Upper lobe of left lung (tissue), 4 donors: ENCODE measurements around the gene VAMP2.

Source experiments
- POLR2A ChIP-seq, 4 donors: fragments of 450-650 bp; IDR thresholded peaks; one replicate each; pipeline ENCODE4 v1.5.1; 2016 to 2017; ENCODE audit warnings: antibody characterized with exemption in 4 of 4, mild to moderate bottlenecking in 2 of 4
- TF ChIP-seq, protein P1 (sequence below), 6 experiments: fragments of 450-650 bp in 4 of 6; fragments of 200-600 bp in 2 of 6; sonication (generic) in 2 of 6; IDR thresholded peaks; one replicate each; pipeline ENCODE4 v1.5.1; 2016 to 2019; ENCODE audit warnings: antibody characterized with exemption in 6 of 6

DNA sequence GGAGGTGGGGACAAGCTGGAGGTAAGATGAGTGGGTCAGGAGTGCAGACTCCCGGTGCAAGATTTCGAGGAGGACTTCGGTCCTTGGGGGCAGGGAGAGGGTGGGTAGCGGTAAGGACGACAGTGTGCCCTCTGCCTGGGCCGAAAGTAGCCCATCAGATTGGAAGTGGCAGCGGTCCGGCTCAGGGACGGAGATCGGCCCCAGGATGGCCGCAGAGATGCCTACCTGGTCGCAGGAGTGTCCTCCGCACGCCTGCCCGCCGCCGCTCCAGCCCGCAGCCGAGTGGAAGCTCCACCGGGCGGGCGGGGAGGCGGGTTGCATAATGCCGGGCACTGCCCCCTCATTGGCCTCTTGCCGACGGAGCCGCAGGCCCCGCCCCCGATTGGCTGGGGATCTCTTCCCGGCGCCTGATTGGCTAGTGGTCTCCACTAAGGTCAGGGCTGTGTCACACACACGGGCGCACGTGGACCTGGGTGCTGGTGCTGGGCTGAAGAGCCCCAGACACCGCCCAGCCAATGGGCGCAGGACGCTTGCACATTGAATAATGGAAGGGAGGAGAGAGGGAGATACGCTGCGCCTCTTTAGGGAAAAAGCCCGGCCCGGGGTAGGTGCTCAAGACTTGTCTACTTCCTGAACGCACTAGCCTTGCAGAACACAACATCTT, 10.5 kb downstream of the VAMP2 start, which contains the start of gene PER1:
- TF ChIP-seq POLR2A (IDR thresholded peaks at IDR 0.05), result peak; percentile 61 to 99 (median 98)
- TF ChIP-seq, protein P1, sequence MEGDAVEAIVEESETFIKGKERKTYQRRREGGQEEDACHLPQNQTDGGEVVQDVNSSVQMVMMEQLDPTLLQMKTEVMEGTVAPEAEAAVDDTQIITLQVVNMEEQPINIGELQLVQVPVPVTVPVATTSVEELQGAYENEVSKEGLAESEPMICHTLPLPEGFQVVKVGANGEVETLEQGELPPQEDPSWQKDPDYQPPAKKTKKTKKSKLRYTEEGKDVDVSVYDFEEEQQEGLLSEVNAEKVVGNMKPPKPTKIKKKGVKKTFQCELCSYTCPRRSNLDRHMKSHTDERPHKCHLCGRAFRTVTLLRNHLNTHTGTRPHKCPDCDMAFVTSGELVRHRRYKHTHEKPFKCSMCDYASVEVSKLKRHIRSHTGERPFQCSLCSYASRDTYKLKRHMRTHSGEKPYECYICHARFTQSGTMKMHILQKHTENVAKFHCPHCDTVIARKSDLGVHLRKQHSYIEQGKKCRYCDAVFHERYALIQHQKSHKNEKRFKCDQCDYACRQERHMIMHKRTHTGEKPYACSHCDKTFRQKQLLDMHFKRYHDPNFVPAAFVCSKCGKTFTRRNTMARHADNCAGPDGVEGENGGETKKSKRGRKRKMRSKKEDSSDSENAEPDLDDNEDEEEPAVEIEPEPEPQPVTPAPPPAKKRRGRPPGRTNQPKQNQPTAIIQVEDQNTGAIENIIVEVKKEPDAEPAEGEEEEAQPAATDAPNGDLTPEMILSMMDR (IDR thresholded peaks at IDR 0.05), result no peak
